ENCODE measurements around the gene ISG15.

ISG15 gene

DNA sequence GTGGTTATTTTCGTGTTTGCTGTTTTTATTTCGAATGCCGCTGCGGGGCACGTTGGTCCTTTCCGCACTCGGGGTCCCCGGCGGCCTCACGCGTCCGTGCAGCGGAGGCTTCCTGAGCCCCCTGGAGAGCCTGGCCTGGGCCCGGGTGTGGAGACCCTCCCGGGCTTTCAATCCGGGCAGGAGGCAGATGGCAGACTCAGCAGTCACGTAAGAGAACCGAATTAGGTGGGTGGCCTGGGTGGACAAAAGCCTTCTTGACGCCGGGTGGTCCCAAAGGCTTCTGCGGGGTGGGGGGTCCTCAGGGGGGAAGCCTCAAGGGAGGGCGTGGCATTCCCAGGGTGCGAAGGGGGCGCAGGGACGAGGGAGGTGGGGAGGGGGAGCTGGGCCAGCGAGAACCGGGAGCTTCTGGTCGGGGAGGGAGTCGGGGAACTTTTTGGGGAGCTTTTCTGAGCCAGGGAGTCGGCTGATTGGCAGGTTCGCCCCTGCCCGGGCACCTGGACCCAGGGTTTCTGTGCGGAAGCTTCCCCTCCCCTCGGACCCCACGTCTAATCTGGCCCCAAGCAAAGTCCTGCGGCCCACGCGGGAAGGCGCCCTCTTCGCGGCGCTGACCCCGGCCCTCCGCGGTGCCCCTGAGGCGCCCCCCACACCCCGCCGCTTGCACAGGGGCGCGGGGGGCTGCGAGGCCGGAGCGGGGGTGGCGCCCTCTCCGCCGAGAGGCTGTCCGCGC, 12.1 kb upstream of the ISG15 start:
- CTCF ChIA-PET: interaction anchor here (0.7 to 9.5 kb wide), 12 partner anchors 8 to 370 kb away, joined by 3 to 111 read pairs (median 8); partner anchors contain the start of genes ISG15 and PERM1
- DNase-seq (ENCODE audit: low read depth, low spot score): no peak
- TF ChIP-seq, protein P1, sequence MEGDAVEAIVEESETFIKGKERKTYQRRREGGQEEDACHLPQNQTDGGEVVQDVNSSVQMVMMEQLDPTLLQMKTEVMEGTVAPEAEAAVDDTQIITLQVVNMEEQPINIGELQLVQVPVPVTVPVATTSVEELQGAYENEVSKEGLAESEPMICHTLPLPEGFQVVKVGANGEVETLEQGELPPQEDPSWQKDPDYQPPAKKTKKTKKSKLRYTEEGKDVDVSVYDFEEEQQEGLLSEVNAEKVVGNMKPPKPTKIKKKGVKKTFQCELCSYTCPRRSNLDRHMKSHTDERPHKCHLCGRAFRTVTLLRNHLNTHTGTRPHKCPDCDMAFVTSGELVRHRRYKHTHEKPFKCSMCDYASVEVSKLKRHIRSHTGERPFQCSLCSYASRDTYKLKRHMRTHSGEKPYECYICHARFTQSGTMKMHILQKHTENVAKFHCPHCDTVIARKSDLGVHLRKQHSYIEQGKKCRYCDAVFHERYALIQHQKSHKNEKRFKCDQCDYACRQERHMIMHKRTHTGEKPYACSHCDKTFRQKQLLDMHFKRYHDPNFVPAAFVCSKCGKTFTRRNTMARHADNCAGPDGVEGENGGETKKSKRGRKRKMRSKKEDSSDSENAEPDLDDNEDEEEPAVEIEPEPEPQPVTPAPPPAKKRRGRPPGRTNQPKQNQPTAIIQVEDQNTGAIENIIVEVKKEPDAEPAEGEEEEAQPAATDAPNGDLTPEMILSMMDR (IDR thresholded peaks at IDR 0.05; ENCODE audit: insufficient read depth, low read length, missing control alignments): no peak
- H3K4me3 ChIP-seq (ENCODE audit: low read depth, low read length): peak overlapping the region; percentile 73
- POLR2A ChIA-PET: interaction anchor here (0.9 kb wide), 1 partner anchor 12 kb away, joined by 3 read pairs; the partner anchor contains the start of gene ISG15

GRCh38 chr1:1003618-1004419, 9.5 kb upstream of the ISG15 start:
- POLR2A ChIA-PET: no interaction called here
- CTCF ChIA-PET: interaction anchor here (0.6 to 9.5 kb wide), 7 partner anchors 9 to 253 kb away, joined by 3 to 111 read pairs (median 5); partner anchors contain the start of genes ISG15 and PERM1

DNA sequence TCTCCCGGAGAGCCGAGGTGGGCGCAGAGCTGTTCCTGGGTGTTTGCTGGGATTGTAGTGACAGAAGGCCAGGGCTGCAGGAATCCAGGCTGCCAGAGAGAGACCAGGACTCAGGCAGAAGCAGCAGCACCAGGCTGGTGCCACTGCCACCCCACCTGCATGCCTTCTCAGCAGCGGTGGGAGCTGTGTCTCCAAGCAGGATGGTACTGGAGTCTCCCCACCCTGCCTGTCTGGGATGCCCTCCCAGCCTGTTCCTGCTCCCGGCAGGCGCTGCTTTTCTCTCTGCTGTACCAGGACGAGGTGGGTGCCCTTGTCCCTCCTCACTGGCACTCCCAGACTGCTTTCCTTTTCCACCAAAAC, 8.9 kb upstream of the ISG15 start:
- TF ChIP-seq, protein P1 (IDR thresholded peaks at IDR 0.05; ENCODE audit: insufficient read depth, low read length, missing control alignments): no peak
- no peak overlapping the region for H3K4me3 ChIP-seq (ENCODE audit: low read depth, low read length)
- ChIA-PET POLR2A (no interaction called here), CTCF (interaction anchor here (0.6 to 9.5 kb wide), 5 partner anchors 12 to 252 kb away, joined by 3 to 111 read pairs (median 7); partner anchors contain the start of genes ISG15 and PERM1)
- DNase-seq (ENCODE audit: low read depth, low spot score): no peak

More at GRCh38 chr1:1003618-1004419, 9.5 kb upstream of the ISG15 start:
- TF ChIP-seq, protein P1 (IDR thresholded peaks at IDR 0.05; ENCODE audit: insufficient read depth, low read length, missing control alignments): no peak
- DNase-seq (ENCODE audit: low read depth, low spot score): no peak
- no peak overlapping the region for H3K4me3 ChIP-seq (ENCODE audit: low read depth, low read length)

DNA sequence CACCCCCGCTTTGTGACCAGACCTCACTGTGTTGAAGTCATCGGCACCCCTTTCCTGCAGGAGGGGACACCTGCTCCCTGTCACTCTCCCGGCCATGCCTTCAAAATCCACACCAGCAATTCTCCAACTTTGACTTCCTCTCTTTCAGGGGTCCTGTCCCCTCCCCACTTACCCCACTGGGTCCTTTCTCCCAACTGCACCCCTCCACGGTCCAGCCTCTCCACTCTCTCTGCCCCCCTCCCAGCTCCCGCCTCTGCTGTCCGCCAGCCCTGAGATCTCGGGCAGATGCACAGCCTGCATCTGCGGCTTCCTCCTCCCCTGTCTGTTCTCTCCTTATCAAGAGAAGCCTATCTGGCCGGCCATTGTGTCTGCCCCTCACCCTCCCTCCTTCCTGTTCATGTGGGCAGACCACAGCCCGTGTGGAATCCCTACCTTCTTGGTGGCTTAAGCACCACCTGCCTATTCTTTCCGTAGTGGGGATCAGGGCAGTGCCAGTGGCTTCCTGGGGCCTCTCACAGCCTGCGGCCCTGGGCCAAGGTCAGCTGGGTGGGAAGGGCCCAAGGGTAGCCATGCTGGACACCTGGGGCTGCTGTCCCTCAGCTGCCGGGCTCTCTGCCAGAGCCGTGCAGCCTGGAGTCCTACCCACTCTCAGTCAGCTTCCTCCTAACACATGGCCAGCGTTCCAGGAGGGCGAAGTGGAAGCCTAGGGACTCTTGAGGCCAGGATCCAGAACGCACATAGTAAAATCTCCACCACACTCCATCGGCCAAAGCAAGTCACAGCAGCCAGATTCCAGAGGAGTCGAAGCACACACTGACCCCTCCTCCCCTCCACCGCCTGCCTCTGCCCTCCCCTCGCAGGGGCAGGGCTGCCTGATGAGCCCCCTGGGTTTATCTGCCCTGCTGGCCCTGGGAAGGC, 8.3 kb upstream of the ISG15 start:
- ChIA-PET CTCF (interaction anchor here (2.0 to 9.5 kb wide), 3 partner anchors 11 to 22 kb away, joined by 7 to 111 read pairs (median 101); partner anchors contain the start of genes ISG15 and PERM1), POLR2A (no interaction called here)
- H3K4me3 ChIP-seq (ENCODE audit: low read depth, low read length): no peak overlapping the region
- DNase-seq (ENCODE audit: low read depth, low spot score): no peak
- TF ChIP-seq, protein P1 (IDR thresholded peaks at IDR 0.05; ENCODE audit: insufficient read depth, low read length, missing control alignments): no peak

DNA sequence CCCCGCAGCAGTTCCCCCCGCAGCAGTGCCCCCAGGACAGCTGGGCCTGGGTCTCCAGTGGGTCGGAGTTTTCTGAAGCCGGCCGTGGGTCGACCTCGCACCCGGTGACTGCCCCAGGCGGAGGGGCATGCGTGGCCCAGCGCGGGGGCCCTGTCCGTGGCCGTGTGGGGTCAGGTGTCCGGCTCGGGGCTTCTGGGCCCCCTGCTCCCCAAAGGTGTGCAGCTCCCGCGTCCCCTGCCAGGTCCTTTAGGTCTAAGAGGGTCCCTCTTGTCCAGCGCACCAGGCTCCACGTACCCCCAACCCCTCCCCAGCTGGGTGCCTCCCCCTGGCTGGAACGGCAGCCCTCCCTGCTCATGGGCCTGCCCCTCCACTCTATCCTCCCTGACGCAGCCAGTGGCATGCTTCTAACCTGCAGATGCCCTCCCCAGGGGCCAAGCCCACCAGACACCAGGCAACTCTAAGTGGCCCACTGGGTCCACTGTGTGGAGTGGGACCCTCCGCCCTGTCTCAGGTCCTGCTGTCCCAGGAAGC, 7.5 kb upstream of the ISG15 start:
- ChIA-PET CTCF (interaction anchor here (8.5 to 9.5 kb wide), 2 partner anchors 10 to 23 kb away, joined by 101 to 111 read pairs; partner anchors contain the start of genes ISG15 and PERM1), POLR2A (no interaction called here)
- no peak overlapping the region for H3K4me3 ChIP-seq (ENCODE audit: low read depth, low read length)
- no peak for DNase-seq (ENCODE audit: low read depth, low spot score)
- TF ChIP-seq, protein P1 (IDR thresholded peaks at IDR 0.05; ENCODE audit: insufficient read depth, low read length, missing control alignments): no peak

Data from AG04449 (cell line).